ENCODE measurements around the gene GRK6.

DNA sequence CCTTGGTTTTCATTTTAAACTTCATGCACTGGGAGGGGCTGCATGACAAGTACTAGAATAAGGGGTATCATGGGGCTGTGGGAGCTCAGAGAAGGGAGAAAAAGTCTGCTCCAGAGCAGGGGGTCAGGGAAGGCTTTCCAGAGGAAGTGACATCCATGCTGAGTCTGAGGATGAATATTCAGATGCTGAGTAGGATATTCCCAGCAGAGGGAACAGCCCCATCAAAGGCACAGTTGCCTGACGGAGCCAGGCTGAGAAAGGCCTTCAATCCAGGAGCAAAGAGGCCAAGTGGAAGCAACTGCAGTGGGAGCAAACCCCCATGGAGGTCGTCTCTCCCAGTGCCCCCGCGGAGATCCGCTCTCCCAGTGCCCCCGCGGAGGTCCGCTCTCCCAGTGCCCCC, 30.4 kb upstream of the GRK6 start:
- TF ChIP-seq, protein P1, sequence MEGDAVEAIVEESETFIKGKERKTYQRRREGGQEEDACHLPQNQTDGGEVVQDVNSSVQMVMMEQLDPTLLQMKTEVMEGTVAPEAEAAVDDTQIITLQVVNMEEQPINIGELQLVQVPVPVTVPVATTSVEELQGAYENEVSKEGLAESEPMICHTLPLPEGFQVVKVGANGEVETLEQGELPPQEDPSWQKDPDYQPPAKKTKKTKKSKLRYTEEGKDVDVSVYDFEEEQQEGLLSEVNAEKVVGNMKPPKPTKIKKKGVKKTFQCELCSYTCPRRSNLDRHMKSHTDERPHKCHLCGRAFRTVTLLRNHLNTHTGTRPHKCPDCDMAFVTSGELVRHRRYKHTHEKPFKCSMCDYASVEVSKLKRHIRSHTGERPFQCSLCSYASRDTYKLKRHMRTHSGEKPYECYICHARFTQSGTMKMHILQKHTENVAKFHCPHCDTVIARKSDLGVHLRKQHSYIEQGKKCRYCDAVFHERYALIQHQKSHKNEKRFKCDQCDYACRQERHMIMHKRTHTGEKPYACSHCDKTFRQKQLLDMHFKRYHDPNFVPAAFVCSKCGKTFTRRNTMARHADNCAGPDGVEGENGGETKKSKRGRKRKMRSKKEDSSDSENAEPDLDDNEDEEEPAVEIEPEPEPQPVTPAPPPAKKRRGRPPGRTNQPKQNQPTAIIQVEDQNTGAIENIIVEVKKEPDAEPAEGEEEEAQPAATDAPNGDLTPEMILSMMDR (IDR thresholded peaks at IDR 0.05): no peak
- TF ChIP-seq POLR2A (IDR thresholded peaks at IDR 0.05): no peak

All from heart left ventricle (tissue), 13 donors.